Hepatocyte (in vitro differentiated cells): ENCODE measurements around the gene BSN. TPM values are rescaled to one million over a fixed set of nuclear protein-coding genes. Genes with fewer than 3 reads are reported as not detected.

ENCODE experiments used
- DNase-seq: peaks from one replicate; pipeline ENCODE4 v3.0.0-alpha.2; 2016; ENCODE audit warnings: low spot score
- H2AFZ ChIP-seq: fragments of 200-600 bp; sonication (generic); 2 replicates; pipeline ENCODE4 v1.6.0; 2016; ENCODE audit warnings: antibody characterized with exemption, mild to moderate bottlenecking
- H3K27ac ChIP-seq: fragments of 200-600 bp; sonication (generic); 2 replicates; pipeline ENCODE4 v1.5.1; 2016; ENCODE audit warnings: mild to moderate bottlenecking
- H3K27me3 ChIP-seq: fragments of 200-600 bp; sonication (generic); 2 replicates; pipeline ENCODE4 v1.6.1; 2016
- H3K36me3 ChIP-seq: fragments of 200-600 bp; sonication (generic); replicated peaks from 2 replicates; pipeline ENCODE4 v1.5.1; 2016; ENCODE audit warnings: low read depth; ENCODE audit not compliant: insufficient read depth
- H3K4me1 ChIP-seq: fragments of 200-600 bp; sonication (generic); 2 replicates; pipeline ENCODE4 v1.5.1; 2016; ENCODE audit warnings: mild to moderate bottlenecking, moderate library complexity; ENCODE audit not compliant: insufficient read depth
- H3K4me2 ChIP-seq: fragments of 200-600 bp; sonication (generic); 2 replicates; pipeline ENCODE4 v1.6.0; 2016
- H3K4me3 ChIP-seq: fragments of 200-600 bp; sonication (generic); 2 replicates; pipeline ENCODE4 v1.5.1; 2016; ENCODE audit warnings: mild to moderate bottlenecking
- H3K79me2 ChIP-seq: fragments of 200-600 bp; sonication (generic); 2 replicates; pipeline ENCODE4 v1.6.0; 2017; ENCODE audit warnings: mild to moderate bottlenecking
- H3K9me2 ChIP-seq: fragments of 200-600 bp; sonication (generic); replicated peaks from 2 replicates; pipeline ENCODE4 v1.6.0; 2017; ENCODE audit warnings: mild to moderate bottlenecking; ENCODE audit not compliant: insufficient read depth
- H3K9me3 ChIP-seq: fragments of 200-600 bp; sonication (generic); 2 replicates; pipeline ENCODE4 v1.5.1; 2016; ENCODE audit warnings: low read depth, mild to moderate bottlenecking
- H4K20me1 ChIP-seq: fragments of 200-600 bp; sonication (generic); 2 replicates; pipeline ENCODE4 v1.6.0; 2016; ENCODE audit warnings: mild to moderate bottlenecking; ENCODE audit not compliant: insufficient read depth, poor library complexity, severe bottlenecking
- EZH2 ChIP-seq: fragments of 200-600 bp; sonication (generic); IDR thresholded peaks from 2 replicates; pipeline ENCODE4 v1.6.1; 2016; ENCODE audit warnings: antibody characterized with exemption, mild to moderate bottlenecking, borderline replicate concordance
- EZH2phosphoT487 ChIP-seq: fragments of 200-600 bp; sonication (generic); IDR thresholded peaks from one replicate; pipeline ENCODE4 v1.6.1; 2018; ENCODE audit warnings: antibody characterized with exemption, mild to moderate bottlenecking, low read depth, moderate library complexity; ENCODE audit not compliant: unreplicated experiment, severe bottlenecking
- WGBS: methylation state at CpG from one replicate; pipeline ENCODE4 v1.1.6; 2016; ENCODE audit warnings: low lambda C conversion rate; ENCODE audit errors: missing lambda C conversion rate; 5-methylcytosine and 5-hydroxymethylcytosine counted together
- polyA plus RNA-seq: library from polyadenylated mRNA; unstranded; fragments of >200 nt; fragmentation: Nextera tagmentation; extraction: Ambion mirVana; gene quantifications from 2 replicates; pipeline ENCODE4 v1.2.1, GENCODE V29; 2016
- total RNA-seq: library from RNA; depleted of rRNA; stranded (reverse); fragments of >200 nt; gene quantifications from 2 replicates; pipeline ENCODE4 v1.2.3, GENCODE V29; 2014
- TF ChIP-seq, protein P1 (sequence below): fragments of 200-600 bp; sonication (generic); IDR thresholded peaks from 2 replicates; pipeline ENCODE4 v1.5.1; 2016; ENCODE audit warnings: antibody characterized with exemption, mild to moderate bottlenecking; ENCODE audit not compliant: poor library complexity

Gene BSN
- total and polyA plus RNA-seq, 2 experiments from 2014 or later = 0.37 to 0.44 TPM

DNA sequence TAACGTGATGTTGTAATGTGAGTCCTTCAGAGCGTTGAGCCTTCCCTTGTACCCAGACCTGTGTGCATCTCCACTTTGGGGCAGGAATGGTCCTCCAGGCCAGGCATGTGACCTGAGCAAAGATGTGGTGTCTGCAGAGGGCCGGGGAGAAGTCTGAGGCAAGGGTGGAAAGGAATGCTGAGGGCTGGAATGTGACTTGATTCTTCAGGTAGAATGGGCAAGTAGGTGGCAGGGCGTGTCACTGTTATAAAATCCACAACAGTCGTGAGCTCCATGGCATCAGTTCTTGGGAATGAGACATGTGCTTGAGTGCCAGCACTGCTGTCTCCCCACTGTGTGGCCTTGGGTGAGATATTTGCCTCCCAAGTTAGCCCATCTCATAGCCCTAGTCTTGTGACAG lies 24.0 kb upstream of the BSN start:
- Histone ChIP-seq H3K36me3 (no peaks in the 10 kb centered on the region), H3K79me2 (peaks cover 7% of the 10 kb centered on the region), H3K9me2 (no peaks in the 10 kb centered on the region), H3K4me2 (no peak overlapping the region), H3K27ac (no peak overlapping the region), H4K20me1 (no peaks in the 10 kb centered on the region), H3K27me3 (no peaks in the 10 kb centered on the region), H2AFZ (no peak overlapping the region), H3K4me3 (no peak overlapping the region), H3K4me1 (no peaks in the 10 kb centered on the region), H3K9me3 (no peaks in the 10 kb centered on the region)
- WGBS = 82% methylated on average over 5 of the region's 5 CpGs
- TF ChIP-seq EZH2 (no peak), EZH2phosphoT487 (no peak)
- TF ChIP-seq, protein P1, sequence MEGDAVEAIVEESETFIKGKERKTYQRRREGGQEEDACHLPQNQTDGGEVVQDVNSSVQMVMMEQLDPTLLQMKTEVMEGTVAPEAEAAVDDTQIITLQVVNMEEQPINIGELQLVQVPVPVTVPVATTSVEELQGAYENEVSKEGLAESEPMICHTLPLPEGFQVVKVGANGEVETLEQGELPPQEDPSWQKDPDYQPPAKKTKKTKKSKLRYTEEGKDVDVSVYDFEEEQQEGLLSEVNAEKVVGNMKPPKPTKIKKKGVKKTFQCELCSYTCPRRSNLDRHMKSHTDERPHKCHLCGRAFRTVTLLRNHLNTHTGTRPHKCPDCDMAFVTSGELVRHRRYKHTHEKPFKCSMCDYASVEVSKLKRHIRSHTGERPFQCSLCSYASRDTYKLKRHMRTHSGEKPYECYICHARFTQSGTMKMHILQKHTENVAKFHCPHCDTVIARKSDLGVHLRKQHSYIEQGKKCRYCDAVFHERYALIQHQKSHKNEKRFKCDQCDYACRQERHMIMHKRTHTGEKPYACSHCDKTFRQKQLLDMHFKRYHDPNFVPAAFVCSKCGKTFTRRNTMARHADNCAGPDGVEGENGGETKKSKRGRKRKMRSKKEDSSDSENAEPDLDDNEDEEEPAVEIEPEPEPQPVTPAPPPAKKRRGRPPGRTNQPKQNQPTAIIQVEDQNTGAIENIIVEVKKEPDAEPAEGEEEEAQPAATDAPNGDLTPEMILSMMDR = no peak
- no peak for DNase-seq

DNA sequence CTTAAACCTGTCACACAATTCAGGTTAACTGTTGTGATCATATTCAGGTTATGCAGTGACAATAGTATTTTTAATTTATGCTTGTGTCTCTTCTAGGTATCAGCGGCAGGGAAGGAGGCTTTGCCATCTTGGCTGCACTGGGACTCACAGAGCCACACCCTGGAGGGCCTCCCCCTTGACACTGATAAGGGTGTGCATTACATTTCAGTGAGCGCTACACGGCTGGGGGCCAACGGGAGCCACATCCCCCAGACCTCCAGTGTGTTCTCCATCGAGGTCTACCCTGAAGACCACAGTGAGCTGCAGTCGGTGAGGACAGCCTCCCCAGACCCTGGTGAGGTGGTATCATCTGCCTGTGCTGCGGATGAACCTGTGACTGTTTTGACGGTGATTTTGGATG lies 23.6 kb upstream of the BSN start:
- 94% methylated on average over 8 of the region's 8 CpGs for WGBS
- no peaks in the 10 kb centered on the region for H4K20me1 ChIP-seq

DNA sequence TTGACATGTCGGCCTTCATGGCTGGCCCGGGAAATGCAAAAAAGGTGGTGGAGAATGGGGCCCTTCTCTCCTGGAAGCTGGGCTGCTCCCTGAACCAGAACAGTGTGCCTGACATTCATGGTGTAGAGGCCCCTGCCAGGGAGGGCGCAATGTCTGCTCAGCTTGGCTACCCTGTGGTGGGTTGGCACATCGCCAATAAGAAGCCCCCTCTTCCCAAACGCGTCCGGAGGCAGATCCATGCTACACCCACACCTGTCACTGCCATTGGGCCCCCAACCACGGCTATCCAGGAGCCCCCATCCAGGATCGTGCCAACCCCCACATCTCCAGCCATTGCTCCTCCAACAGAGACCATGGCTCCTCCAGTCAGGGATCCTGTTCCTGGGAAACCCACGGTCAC lies 23.1 kb upstream of the BSN start:
- Histone ChIP-seq H3K9me3 (no peaks in the 10 kb centered on the region), H2AFZ (no peak overlapping the region), H3K36me3 (no peaks in the 10 kb centered on the region), H3K4me2 (no peak overlapping the region), H3K79me2 (peaks cover 5% of the 10 kb centered on the region), H3K27me3 (no peaks in the 10 kb centered on the region), H4K20me1 (no peaks in the 10 kb centered on the region), H3K9me2 (no peaks in the 10 kb centered on the region), H3K27ac (no peak overlapping the region), H3K4me3 (no peak overlapping the region), H3K4me1 (no peaks in the 10 kb centered on the region)
- TF ChIP-seq EZH2phosphoT487 (no peak), EZH2 (no peak)
- TF ChIP-seq, protein P1 = no peak
- DNase-seq = no peak
- 98% methylated on average over 8 of the region's 10 CpGs for WGBS

More for the DNA sequence above, 23.6 kb upstream of the BSN start:
- Histone ChIP-seq H3K79me2 (peaks cover 7% of the 10 kb centered on the region), H2AFZ (no peak overlapping the region), H3K4me2 (no peak overlapping the region), H3K36me3 (no peaks in the 10 kb centered on the region), H3K27me3 (no peaks in the 10 kb centered on the region), H3K9me3 (no peaks in the 10 kb centered on the region), H3K4me3 (no peak overlapping the region), H3K9me2 (no peaks in the 10 kb centered on the region), H3K4me1 (no peaks in the 10 kb centered on the region), H3K27ac (no peak overlapping the region)
- TF ChIP-seq EZH2phosphoT487 = no peak
- TF ChIP-seq EZH2 = no peak
- TF ChIP-seq, protein P1 = no peak
- no peak for DNase-seq

DNA sequence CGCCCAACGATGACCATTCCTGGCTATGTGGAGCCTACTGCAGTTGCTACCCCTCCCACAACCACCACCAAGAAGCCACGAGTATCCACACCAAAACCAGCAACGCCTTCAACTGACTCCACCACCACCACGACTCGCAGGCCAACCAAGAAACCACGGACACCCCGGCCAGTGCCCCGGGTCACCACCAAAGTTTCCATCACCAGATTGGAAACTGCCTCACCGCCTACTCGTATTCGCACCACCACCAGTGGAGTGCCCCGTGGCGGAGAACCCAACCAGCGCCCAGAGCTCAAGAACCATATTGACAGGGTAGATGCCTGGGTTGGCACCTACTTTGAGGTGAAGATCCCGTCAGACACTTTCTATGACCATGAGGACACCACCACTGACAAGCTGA lies 22.6 kb upstream of the BSN start:
- no peak overlapping the region for H3K27ac ChIP-seq
- TF ChIP-seq EZH2phosphoT487 (no peak), EZH2 (no peak)
- TF ChIP-seq, protein P1 = no peak

More for the DNA sequence above, 22.6 kb upstream of the BSN start:
- H3K9me3 ChIP-seq = no peaks in the 10 kb centered on the region
- no peak for DNase-seq
- H3K79me2 ChIP-seq = peaks cover 2% of the 10 kb centered on the region
- H3K4me3 ChIP-seq = no peak overlapping the region
- no peak overlapping the region for H3K4me2 ChIP-seq
- no peaks in the 10 kb centered on the region for H3K4me1 ChIP-seq
- no peaks in the 10 kb centered on the region for H3K36me3 ChIP-seq
- 96% methylated on average over 16 of the region's 16 CpGs for WGBS
- H4K20me1 ChIP-seq = no peaks in the 10 kb centered on the region
- H3K9me2 ChIP-seq = no peaks in the 10 kb centered on the region
- no peaks in the 10 kb centered on the region for H3K27me3 ChIP-seq
- H2AFZ ChIP-seq = no peak overlapping the region
